H1 (cell line): Measurements from ENCODE around the gene KPNA3. TPM values are rescaled to one million over a fixed set of nuclear protein-coding genes. Genes with fewer than 3 reads are reported as not detected.

ENCODE experiments used
- BACH1 ChIP-seq: IDR thresholded peaks from 2 replicates; pipeline ENCODE4 v1.6.1; 2012; ENCODE audit warnings: low read length, improper control_type of control experiment
- GABPA ChIP-seq: IDR thresholded peaks from 2 replicates; pipeline ENCODE4 v1.6.1; 2011; ENCODE audit warnings: mild to moderate bottlenecking, low read length, moderate library complexity, borderline replicate concordance; ENCODE audit not compliant: insufficient read depth
- RNF2 ChIP-seq: fragments of 200-900, 300-1000 bp; sonication (generic); IDR thresholded peaks from 2 replicates; pipeline ENCODE4 v1.7.1; 2016; ENCODE audit warnings: borderline replicate concordance, low read depth, mild to moderate bottlenecking, antibody characterized with exemption, low read length; ENCODE audit not compliant: poor library complexity, severe bottlenecking; ENCODE audit errors: missing control alignments
- polyA plus RNA-seq, 7 experiments: library from polyadenylated mRNA; depleted of rRNA in 3 of 7; stranded (reverse) in 5 of 7; unstranded in 2 of 7; fragments of >200 nt in 5 of 7; fragments of 200-250 nt in 2 of 7; gene quantifications; 1 replicate in 5 of 7; 2 replicates in 1 of 7; 4 replicates in 1 of 7; pipeline versions ENCODE4 v1.2.1 to v1.2.3, GENCODE V29; 2011 to 2013; ENCODE audit warnings: missing spikeins in 2 of 7, mixed read lengths in 2 of 7
- total RNA-seq: library from RNA; stranded (reverse); fragmentation: NEBNext Ultra II Directional; extraction: Animal tissue kit (Norgen Biotek cat#: 25700); gene quantifications from 2 replicates; pipeline ENCODE4 v1.2.1, GENCODE V29; 2021
- TF ChIP-seq, protein P1 (sequence below): IDR thresholded peaks from 2 replicates; pipeline ENCODE4 v1.6.1; 2012; ENCODE audit warnings: inconsistent platforms

Gene KPNA3
- total and polyA plus RNA-seq, 2 of the 8 experiments (the other 6 are each of a cell fraction or from before 2014, with no cell fraction given), result 21.4 to 63.2 TPM

- TF ChIP-seq, protein P1, sequence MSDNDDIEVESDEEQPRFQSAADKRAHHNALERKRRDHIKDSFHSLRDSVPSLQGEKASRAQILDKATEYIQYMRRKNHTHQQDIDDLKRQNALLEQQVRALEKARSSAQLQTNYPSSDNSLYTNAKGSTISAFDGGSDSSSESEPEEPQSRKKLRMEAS, result no peak
- no peak for TF ChIP-seq BACH1
- no peak for TF ChIP-seq RNF2
- no peak for TF ChIP-seq GABPA
Measured at GRCh38 chr13:49694446-49694845, 98.0 kb downstream of the KPNA3 start (continued).
